Kidney (tissue), 14 donors: ENCODE measurements around the gene ACADM. TPM values are rescaled to one million over a fixed set of nuclear protein-coding genes. Genes with fewer than 3 reads are reported as not detected.

Experiments
- DNase-seq, 5 donors: peaks; one replicate each; pipeline ENCODE4 v3.0.0-alpha.2; 2013 to 2020
- FAIRE-seq: peaks from 2 replicates; lab custom pipeline; 2012; peaks lifted over from hg19 to GRCh38; lab: Jason Lieb, UNC
- H3K27ac ChIP-seq, 2 donors: one replicate each; pipeline ENCODE4 v1.7.0; 2013; ENCODE audit warnings: low read depth in 2 of 2, low read length in 2 of 2, inconsistent platforms in 1 of 2
- H3K27me3 ChIP-seq: one replicate; pipeline ENCODE4 v1.7.1; 2013; ENCODE audit warnings: low read length, inconsistent platforms; ENCODE audit not compliant: control insufficient read depth, insufficient read depth
- H3K36me3 ChIP-seq, 3 donors: one replicate each; pipeline versions ENCODE4 v1.7.0 to v1.7.1; 2013; ENCODE audit warnings: low read length in 3 of 3, control low read depth in 1 of 3, inconsistent platforms in 1 of 3; ENCODE audit not compliant: insufficient read depth in 3 of 3, control insufficient read depth in 2 of 3
- H3K4me1 ChIP-seq, 3 donors: one replicate each; pipeline versions ENCODE4 v1.7.0 to v1.7.1; 2013; ENCODE audit warnings: low read length in 3 of 3, inconsistent platforms in 1 of 3, low read depth in 1 of 3; ENCODE audit not compliant: control insufficient read depth in 2 of 3, insufficient read depth in 2 of 3
- H3K4me3 ChIP-seq, 3 donors: one replicate each; pipeline versions ENCODE4 v1.7.0 to v1.8.1; 2013; ENCODE audit warnings: low read length in 3 of 3, control low read depth in 1 of 3, inconsistent platforms in 1 of 3
- H3K9ac ChIP-seq, 3 donors: one replicate each; pipeline versions ENCODE4 v1.7.0 to v1.7.1; 2013; ENCODE audit warnings: low read length in 3 of 3, control low read depth in 1 of 3, inconsistent platforms in 1 of 3
- H3K9me3 ChIP-seq, 3 donors: one replicate each; pipeline versions ENCODE4 v1.7.0 to v1.7.1; 2013; ENCODE audit warnings: low read length in 3 of 3, control low read depth in 1 of 3, inconsistent platforms in 1 of 3; ENCODE audit not compliant: control insufficient read depth in 2 of 3, insufficient read depth in 1 of 3
- intact Hi-C: fragments of 100-400 bp; cut with DNase I; formaldehyde crosslinking; loops from one replicate; pipeline ENCODE4 v1.11.1; 2022
- polyA plus RNA-seq: library from polyadenylated mRNA; stranded (reverse); fragments of 350-450 nt; fragmentation: Illumina TruSeq; extraction: RNeasy Lipid Tissue Mini Kit (QIAGEN cat#74804); gene quantifications from one replicate; pipeline ENCODE4 v1.2.3, GENCODE V29; 2014; ENCODE audit warnings: low read depth, low replicate concordance; ENCODE audit not compliant: insufficient read depth
- total RNA-seq: library from RNA; stranded (reverse); fragmentation: NEBNext Ultra II Directional; extraction: Animal tissue kit (Norgen Biotek cat#: 25700); gene quantifications from one replicate; pipeline ENCODE4 v1.2.1, GENCODE V29; 2021
- TF ChIP-seq, protein P1 (sequence below): IDR thresholded peaks from 3 replicates; pipeline ENCODE4 v1.5.1; 2012; ENCODE audit warnings: mild to moderate bottlenecking, moderate library complexity, borderline replicate concordance; ENCODE audit not compliant: insufficient read depth; ENCODE audit errors: extremely low read depth
- donor health status: control.
- donor health status: control.
- donor health status: control.
- donor health status: control.
- donor health status: control.
- donor health status: DM: yes; HTN: yes; CAD: no.
- donor health status: Normal renal cell carcinoma (clear cell type).

The ACADM gene
- total and polyA plus RNA-seq, 2 donors from 2014 or later = 52.1 to 196 TPM

DNA sequence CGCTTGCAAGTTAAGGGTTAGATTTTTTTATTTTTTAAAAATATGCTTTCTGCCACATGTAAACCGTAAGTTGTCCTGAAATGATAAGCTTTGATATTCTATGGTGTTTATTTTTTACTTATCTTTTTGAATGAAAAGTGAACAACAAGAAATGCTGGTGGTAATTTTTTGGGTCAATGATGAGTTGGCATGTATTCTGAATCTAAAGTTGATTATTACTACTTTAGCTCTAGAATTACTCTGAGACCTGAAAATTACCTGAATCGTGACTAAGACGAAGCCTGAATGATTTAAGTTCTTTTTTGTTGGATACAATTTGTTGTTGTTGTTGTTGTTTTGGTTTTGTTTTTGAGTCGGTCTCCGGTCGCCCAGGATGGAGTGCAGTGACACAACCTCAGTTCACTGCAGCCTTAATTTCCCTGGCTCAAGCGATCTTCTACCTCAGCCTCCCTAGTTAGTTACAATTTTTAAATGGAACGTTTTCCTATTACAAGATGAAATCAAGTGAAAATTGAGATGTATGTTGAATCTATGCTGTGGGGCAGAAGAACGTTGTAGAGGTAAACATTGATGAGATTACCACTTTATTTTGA, 62.5 kb downstream of the ACADM start:
- TF ChIP-seq, protein P1, sequence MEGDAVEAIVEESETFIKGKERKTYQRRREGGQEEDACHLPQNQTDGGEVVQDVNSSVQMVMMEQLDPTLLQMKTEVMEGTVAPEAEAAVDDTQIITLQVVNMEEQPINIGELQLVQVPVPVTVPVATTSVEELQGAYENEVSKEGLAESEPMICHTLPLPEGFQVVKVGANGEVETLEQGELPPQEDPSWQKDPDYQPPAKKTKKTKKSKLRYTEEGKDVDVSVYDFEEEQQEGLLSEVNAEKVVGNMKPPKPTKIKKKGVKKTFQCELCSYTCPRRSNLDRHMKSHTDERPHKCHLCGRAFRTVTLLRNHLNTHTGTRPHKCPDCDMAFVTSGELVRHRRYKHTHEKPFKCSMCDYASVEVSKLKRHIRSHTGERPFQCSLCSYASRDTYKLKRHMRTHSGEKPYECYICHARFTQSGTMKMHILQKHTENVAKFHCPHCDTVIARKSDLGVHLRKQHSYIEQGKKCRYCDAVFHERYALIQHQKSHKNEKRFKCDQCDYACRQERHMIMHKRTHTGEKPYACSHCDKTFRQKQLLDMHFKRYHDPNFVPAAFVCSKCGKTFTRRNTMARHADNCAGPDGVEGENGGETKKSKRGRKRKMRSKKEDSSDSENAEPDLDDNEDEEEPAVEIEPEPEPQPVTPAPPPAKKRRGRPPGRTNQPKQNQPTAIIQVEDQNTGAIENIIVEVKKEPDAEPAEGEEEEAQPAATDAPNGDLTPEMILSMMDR = no peak
- no peak overlapping the region for H3K27ac ChIP-seq
- intact Hi-C loops = no loop called here
- peaks cover 0 to 8% (median 7%) of the 10 kb centered on the region in 3 donors for H3K4me1 ChIP-seq
- no peak for DNase-seq
- FAIRE-seq = no peak
- peak overlapping the region; percentile 66 to 100 (median 100) for H3K4me3 ChIP-seq
- H3K9me3 ChIP-seq = no peaks in the 10 kb centered on the region
- peak overlapping the region; percentile 82 to 100 (median 95) for H3K9ac ChIP-seq
- no peaks in the 10 kb centered on the region for H3K27me3 ChIP-seq
- H3K36me3 ChIP-seq = peaks cover under 1 to 4% (median 2%) of the 10 kb centered on the region in 3 donors

DNA sequence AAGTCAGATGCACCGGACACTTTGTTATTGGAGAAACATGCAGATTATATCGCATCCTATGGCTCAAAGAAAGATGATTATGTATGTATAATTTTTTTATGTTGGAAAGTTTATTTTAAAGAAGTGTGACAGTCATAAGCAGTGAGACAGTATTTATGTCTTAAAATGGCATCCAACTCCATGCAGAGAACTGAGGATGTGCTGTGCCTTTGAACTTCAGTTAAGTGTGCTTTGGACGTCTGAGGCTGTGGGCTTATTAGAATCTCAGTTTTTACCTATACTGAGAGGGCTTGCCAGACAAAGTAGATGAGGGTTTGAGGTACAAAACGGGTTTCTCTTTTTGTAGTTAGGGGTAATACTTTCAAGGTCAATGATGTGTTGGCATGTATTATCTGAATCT, 63.0 kb downstream of the ACADM start:
- TF ChIP-seq, protein P1 = no peak
- intact Hi-C loops = no loop called here
- H3K27me3 ChIP-seq = no peaks in the 10 kb centered on the region
- FAIRE-seq (no peak), DNase-seq (no peak)
- peaks cover 0 to 8% (median 7%) of the 10 kb centered on the region in 3 donors for H3K4me1 ChIP-seq
- no peaks in the 10 kb centered on the region for H3K9me3 ChIP-seq
- H3K27ac ChIP-seq = no peak overlapping the region
- H3K4me3 ChIP-seq = peak overlapping the region; percentile 66 to 100 (median 100)
- H3K9ac ChIP-seq = peak overlapping the region; percentile 82 to 100 (median 95)
- H3K36me3 ChIP-seq = peaks cover 2 to 9% (median 6%) of the 10 kb centered on the region in 3 donors

DNA sequence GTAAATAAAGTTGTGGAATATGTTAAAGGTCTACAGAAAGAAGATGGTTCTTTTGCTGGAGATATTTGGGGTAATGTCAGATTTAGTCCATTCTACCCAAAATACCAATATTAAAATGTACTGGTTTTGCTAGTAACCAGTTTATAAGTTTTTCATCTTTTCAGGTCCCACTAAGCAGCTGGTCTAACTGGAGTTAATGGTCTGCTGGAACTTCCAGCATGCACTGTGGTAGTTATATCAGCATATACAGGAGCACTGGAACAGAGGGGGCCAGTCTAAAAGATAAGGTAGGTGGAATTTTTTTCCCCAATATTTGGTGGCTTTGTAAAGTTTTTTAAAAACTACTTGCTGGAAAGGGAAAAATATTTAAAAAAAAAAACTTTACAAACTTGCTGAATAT, 65.5 kb downstream of the ACADM start:
- intact Hi-C loops = no loop called here
- Histone ChIP-seq H3K9me3 (no peaks in the 10 kb centered on the region), H3K9ac (no peak overlapping the region), H3K4me1 (peaks cover 0 to 8% (median 7%) of the 10 kb centered on the region in 3 donors), H3K27ac (no peak overlapping the region), H3K27me3 (no peaks in the 10 kb centered on the region), H3K36me3 (peaks cover 5 to 24% (median 17%) of the 10 kb centered on the region in 3 donors), H3K4me3 (no peak overlapping the region)
- DNase-seq = no peak
- TF ChIP-seq, protein P1 = no peak
- FAIRE-seq = no peak
